Astrocyte of the cerebellum (primary cell): ENCODE results near the gene ERICH6B.

ENCODE experiments used
- DNase-seq: peaks from one replicate; pipeline ENCODE4 v3.0.0-alpha.2; 2011; ENCODE audit warnings: low read depth
- H3K4me3 ChIP-seq: 2 replicates; pipeline ENCODE4 v1.5.1; 2011; ENCODE audit warnings: mild to moderate bottlenecking, low read depth, low read length, moderate library complexity
- CTCF ChIP-seq: IDR thresholded peaks from 2 replicates; pipeline ENCODE4 v1.5.1; 2012; ENCODE audit warnings: low read length, low read depth, moderate library complexity, mild to moderate bottlenecking; ENCODE audit errors: missing control alignments
- in situ Hi-C: cut with HindIII; loops from 2 replicates; pipeline ENCODE4 v1.10.0; 2017; ENCODE audit warnings: low sequenced_read_pairs

Gene ERICH6B

DNA sequence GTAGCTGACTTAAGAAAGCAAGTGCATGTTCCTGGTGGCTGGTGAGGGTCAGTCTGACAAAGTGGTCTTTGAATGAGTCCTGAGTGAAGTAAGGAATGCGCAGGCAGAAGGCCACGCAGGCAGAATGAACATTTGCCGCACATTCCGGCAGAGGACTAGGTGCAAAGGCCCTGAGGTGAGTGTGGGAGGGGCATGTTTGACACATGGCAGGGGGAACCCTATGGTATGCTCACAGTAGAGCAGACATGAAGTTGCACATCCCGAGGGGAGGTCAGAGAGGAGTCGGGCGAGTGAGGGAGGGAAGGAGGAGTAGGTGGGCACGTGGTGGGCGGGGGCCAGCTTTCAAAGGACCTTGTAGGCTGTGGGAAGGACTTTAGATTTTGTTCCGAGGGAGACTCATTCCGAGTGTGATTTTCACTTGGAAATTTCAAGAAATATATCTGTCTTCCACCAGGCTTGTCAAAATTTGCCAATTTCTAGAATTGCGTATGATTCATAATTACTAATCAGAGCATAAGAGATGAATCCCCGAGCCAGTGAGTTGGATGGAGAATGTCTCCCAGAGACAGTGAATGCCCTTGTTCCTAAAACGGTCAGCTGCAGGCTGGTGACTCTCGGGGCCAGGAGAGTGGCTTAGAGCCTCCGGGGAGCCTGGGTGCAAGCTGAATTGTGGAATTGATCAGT lies 40.3 kb downstream of the ERICH6B start:
- no peak overlapping the region for H3K4me3 ChIP-seq
- no peak for TF ChIP-seq CTCF
- no peak for DNase-seq
- in situ Hi-C loops, result loop anchor here (5.0 kb wide), 1 partner anchor 83 kb away; no protein-coding TSS in a partner anchor

DNA sequence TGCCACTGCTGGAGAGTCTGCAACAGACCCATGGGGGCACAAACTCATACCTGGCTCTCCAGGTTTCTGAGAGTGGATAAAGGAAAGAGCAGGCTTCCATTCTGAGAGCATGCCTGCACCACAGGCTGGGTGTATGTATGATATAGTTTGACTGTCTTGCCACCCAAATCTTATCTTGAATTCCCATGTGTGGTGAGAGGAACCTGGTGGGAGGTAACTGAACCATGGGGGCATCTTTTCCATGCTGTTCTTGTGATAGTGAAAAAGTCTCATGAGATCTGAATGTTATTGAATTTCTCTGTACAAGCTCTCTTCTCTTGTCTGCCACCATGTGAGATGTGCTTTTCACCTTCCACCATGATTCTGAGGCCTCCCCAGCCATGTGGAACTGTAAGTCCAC lies 50.2 kb downstream of the ERICH6B start:
- H3K4me3 ChIP-seq, result no peak overlapping the region
- no peak for DNase-seq
- no peak for TF ChIP-seq CTCF
- in situ Hi-C loops, result no loop called here

DNA sequence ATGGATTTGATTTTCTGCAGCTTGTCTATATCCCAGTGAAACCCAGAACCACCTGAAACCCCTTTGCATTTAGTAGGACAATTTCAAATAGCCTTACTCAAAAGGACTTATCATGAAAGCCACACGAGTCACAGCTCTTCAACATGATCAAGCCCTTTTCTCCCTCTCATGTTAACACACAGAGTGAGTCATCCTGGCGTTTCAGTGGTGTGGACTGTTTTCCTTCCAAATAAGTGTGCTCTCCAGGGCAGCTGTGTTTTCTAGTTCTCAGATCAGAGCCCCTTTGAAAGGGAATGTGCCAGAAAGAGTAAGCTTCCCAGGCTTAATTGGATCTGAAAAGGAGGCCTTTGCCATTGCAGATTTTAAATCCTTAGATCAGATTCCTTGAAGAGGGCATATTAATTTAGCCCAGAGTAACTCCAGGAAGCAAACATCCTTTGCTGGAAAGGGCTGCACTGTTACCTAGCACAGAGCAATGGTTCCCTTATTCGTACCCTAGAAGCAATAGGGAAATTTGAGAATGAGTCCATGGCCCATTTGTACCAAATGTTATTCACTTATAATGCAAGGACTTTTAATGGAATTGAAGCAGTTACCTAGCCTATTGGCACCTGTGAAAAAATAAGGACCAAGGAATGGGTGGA lies 51.3 kb downstream of the ERICH6B start:
- H3K4me3 ChIP-seq, result no peak overlapping the region
- no peak for TF ChIP-seq CTCF
- in situ Hi-C loops, result no loop called here
- peak; percentile 59 for DNase-seq

GRCh38 chr13:45554604-45555109 lies 60.9 kb downstream of the ERICH6B start:
- in situ Hi-C loops, result no loop called here
- TF ChIP-seq CTCF, result no peak
- no peak overlapping the region for H3K4me3 ChIP-seq
- no peak for DNase-seq

- no peak for DNase-seq
- in situ Hi-C loops, result no loop called here
- H3K4me3 ChIP-seq, result no peak overlapping the region
- TF ChIP-seq CTCF, result no peak
Observed at GRCh38 chr13:45548281-45548680, 67.3 kb downstream of the ERICH6B start.

DNA sequence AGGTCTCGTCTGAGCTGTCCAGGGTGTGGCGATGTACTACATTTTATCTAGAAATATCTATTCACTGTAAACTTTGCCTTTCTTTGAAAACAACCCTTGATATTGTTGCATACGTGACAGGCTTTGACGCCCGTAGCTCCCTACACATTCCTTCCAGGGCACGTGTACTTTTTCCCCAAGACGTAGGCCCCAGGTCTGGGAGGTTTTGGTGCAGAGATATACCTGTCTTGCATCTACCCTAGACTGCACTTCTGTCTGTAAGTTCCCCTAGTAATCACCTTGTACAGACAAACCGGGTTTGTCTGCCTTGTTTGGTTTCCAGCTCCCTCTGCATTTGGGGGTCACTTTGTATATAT lies 69.2 kb downstream of the ERICH6B start:
- in situ Hi-C loops, result no loop called here
- no peak for TF ChIP-seq CTCF
- no peak for DNase-seq
- H3K4me3 ChIP-seq, result no peak overlapping the region
